GM12878 (cell line): Measurements from ENCODE around the gene NOD2. TPM values are rescaled to one million over a fixed set of nuclear protein-coding genes. Genes with fewer than 3 reads are reported as not detected.

ENCODE experiments used
- ATAC-seq: fragments of 200-7000 bp; cut with Tn5 transposase; 3 replicates; pipeline ENCODE4 v1.9.1; 2020; ENCODE audit warnings: mild to moderate bottlenecking, moderate library complexity
- BruUV-seq: library from RNA; stranded (reverse); fragments of 400-500 nt; replicated peaks from 2 replicates; lab custom pipeline; 2021; lab: Mats Ljungman, UMichigan
- CTCF ChIA-PET: fragments of 300-600 bp; sonication (Branson Sonifier 250); formaldehyde crosslinking; extraction: SDS; loops from one replicate; lab custom pipeline; 2021; ENCODE audit warnings: inconsistent platforms; lab: Yijun Ruan, JAX
- POLR2A ChIA-PET: fragments of 350-600 bp; formaldehyde crosslinking; extraction: SDS; loops from one replicate; lab custom pipeline; 2021; ENCODE audit warnings: inconsistent platforms; lab: Charles Lee
- RAD21 ChIA-PET: fragments of 300-600 bp; sonication (Branson Sonifier 250); formaldehyde crosslinking; loops from one replicate; lab custom pipeline; 2023; ENCODE audit warnings: antibody characterized with exemption; ENCODE audit not compliant: unreplicated experiment; lab: Charles Lee
- SMC1A ChIA-PET: fragments of 300-600 bp; sonication (Branson Sonifier 250); formaldehyde crosslinking; loops from one replicate; lab custom pipeline; 2023; ENCODE audit not compliant: unreplicated experiment, uncharacterized antibody; lab: Charles Lee
- DNase-seq: peaks from one replicate; pipeline ENCODE4 v3.0.0-alpha.2; 2011; ENCODE audit warnings: low read depth, low spot score
- FAIRE-seq: peaks from 3 replicates; lab custom pipeline; 2011; peaks lifted over from hg19 to GRCh38; lab: Jason Lieb, UNC
- H2AFZ ChIP-seq: 2 replicates; pipeline ENCODE4 v1.6.0; 2011; ENCODE audit warnings: low read depth, low read length, control low read depth; ENCODE audit not compliant: control insufficient read depth
- H3K27ac ChIP-seq: 2 replicates; pipeline ENCODE4 v1.5.1; 2011; ENCODE audit warnings: control low read depth; ENCODE audit not compliant: control insufficient read depth, insufficient read depth
- H3K27me3 ChIP-seq, 2 experiments: replicated peaks in 1 of 2; 2 replicates each; pipeline versions ENCODE4 v1.6.0 to v1.6.1; 2011; ENCODE audit warnings: low read length in 1 of 2; ENCODE audit not compliant: control insufficient read depth in 2 of 2, insufficient read depth in 2 of 2
- H3K36me3 ChIP-seq, 2 experiments: 2 replicates each; pipeline ENCODE4 v1.5.1; 2011; ENCODE audit warnings: low read length in 1 of 2; ENCODE audit not compliant: control insufficient read depth in 2 of 2, insufficient read depth in 2 of 2
- H3K4me1 ChIP-seq: 2 replicates; pipeline ENCODE4 v1.6.1; 2011; ENCODE audit warnings: mild to moderate bottlenecking, low read length, moderate library complexity, mixed read lengths; ENCODE audit not compliant: control insufficient read depth, insufficient read depth
- H3K4me2 ChIP-seq: 2 replicates; pipeline ENCODE4 v1.6.0; 2011; ENCODE audit warnings: control low read depth; ENCODE audit not compliant: control insufficient read depth, insufficient read depth
- H3K4me3 ChIP-seq: fragments of 200-600 bp; sonication (generic); 2 replicates; pipeline ENCODE4 v1.5.1; 2016
- H3K79me2 ChIP-seq: 2 replicates; pipeline ENCODE4 v1.6.0; 2011; ENCODE audit warnings: low read length; ENCODE audit not compliant: control insufficient read depth, insufficient read depth
- H3K9ac ChIP-seq: 2 replicates; pipeline ENCODE4 v1.8.0; 2011; ENCODE audit warnings: low read length, control low read depth, mixed read lengths; ENCODE audit not compliant: control insufficient read depth, insufficient read depth
- H3K9me3 ChIP-seq: replicated peaks from 3 replicates; pipeline ENCODE4 v1.5.1; 2011; ENCODE audit warnings: mild to moderate bottlenecking, low read length; ENCODE audit not compliant: control insufficient read depth, insufficient read depth
- H4K20me1 ChIP-seq: 2 replicates; pipeline ENCODE4 v1.6.0; 2011; ENCODE audit not compliant: control insufficient read depth, insufficient read depth
- CREB1 ChIP-seq: IDR thresholded peaks from 2 replicates; pipeline ENCODE4 v1.6.1; 2012; ENCODE audit warnings: low read depth, mild to moderate bottlenecking, inconsistent platforms
- DPF2 ChIP-seq: fragments of 450-650 bp; IDR thresholded peaks from 2 replicates; pipeline ENCODE4 v1.6.1; 2017; ENCODE audit warnings: mild to moderate bottlenecking
- FOS ChIP-seq: IDR thresholded peaks from 3 replicates; pipeline ENCODE4 v1.6.1; 2011; ENCODE audit warnings: borderline replicate concordance; ENCODE audit not compliant: insufficient read length; ENCODE audit errors: extremely low read depth
- KAT2A ChIP-seq: conservative IDR thresholded peaks from 2 replicates; pipeline ENCODE4 v1.6.1; 2011; ENCODE audit warnings: low read depth, low read length; ENCODE audit not compliant: control insufficient read depth
- KDM1A ChIP-seq: fragments of 200-600 bp; sonication (generic); IDR thresholded peaks from 2 replicates; pipeline ENCODE4 v1.6.1; 2016; ENCODE audit warnings: borderline replicate concordance
- NR2F1 ChIP-seq: fragments of 450-650 bp; conservative IDR thresholded peaks from 2 replicates; pipeline ENCODE4 v1.6.1; 2017; ENCODE audit warnings: mild to moderate bottlenecking
- RELA ChIP-seq: fragments of 450-650 bp; IDR thresholded peaks from 2 replicates; pipeline ENCODE4 v1.8.0; 2014; ENCODE audit warnings: borderline replicate concordance; ENCODE audit not compliant: partially characterized antibody
- SMAD5 ChIP-seq: IDR thresholded peaks from 2 replicates; pipeline ENCODE4 v1.6.1; 2016; ENCODE audit warnings: antibody characterized with exemption, low read depth
- SMARCA5 ChIP-seq: fragments of 450-650 bp; IDR thresholded peaks from 2 replicates; pipeline ENCODE4 v1.6.1; 2017; ENCODE audit warnings: mild to moderate bottlenecking
- SPI1 ChIP-seq: IDR thresholded peaks from 2 replicates; pipeline ENCODE4 v1.6.1; 2011; ENCODE audit warnings: low read depth, mild to moderate bottlenecking, low read length, moderate library complexity, borderline replicate concordance; ENCODE audit not compliant: insufficient read depth
- WGBS: methylation state at CpG from one replicate; pipeline ENCODE4 v1.1.6; 2016; ENCODE audit warnings: low lambda C conversion rate; ENCODE audit not compliant: insufficient replicate concordance, insufficient coverage; ENCODE audit errors: missing lambda C conversion rate; 5-methylcytosine and 5-hydroxymethylcytosine counted together
- in situ Hi-C: fragments of 300-500 bp; cut with MboI; formaldehyde crosslinking; loops from 9 replicates; pipeline ENCODE4 v1.14.3; 2018; ENCODE audit warnings: mixed read lengths
- intact Hi-C: fragments of 100-400 bp; cut with micrococcal nuclease; formaldehyde crosslinking; loops from one replicate; pipeline ENCODE4 v1.14.2; 2022; ENCODE audit not compliant: unreplicated experiment
- polyA plus RNA-seq, 11 experiments: library from polyadenylated mRNA; depleted of rRNA in 4 of 11; unstranded in 6 of 11; stranded (reverse) in 5 of 11; fragments of >200 nt; fragmentation: Nextera tagmentation in 4 of 11; fragmentation: Illumina TruSeq in 1 of 11; extraction: Ambion mirVana in 4 of 11; extraction: Trizol in 1 of 11; gene quantifications; 1 replicate in 1 of 11; 2 replicates in 10 of 11; pipeline versions ENCODE4 v1.2.1 to v1.2.3, GENCODE V29; 2011 to 2016; ENCODE audit warnings: inconsistent platforms in 2 of 11, missing spikeins in 2 of 11, low read depth in 1 of 11
- total RNA-seq, 4 experiments: library from RNA; depleted of rRNA in 3 of 4; stranded (reverse); fragments of >200 nt in 3 of 4; fragmentation: Illumina TruSeq in 1 of 4; extraction: Trizol in 1 of 4; gene quantifications; 2 replicates each; pipeline versions ENCODE4 v1.2.1 to v1.2.3, GENCODE V29; 2013 to 2021
- TF ChIP-seq, protein P1 (sequence below), 3 experiments: IDR thresholded peaks in 2 of 3; conservative IDR thresholded peaks in 1 of 3; 2 replicates each; pipeline ENCODE4 v1.5.1; 2011; ENCODE audit warnings: low read depth in 3 of 3, low read length in 3 of 3, mild to moderate bottlenecking in 3 of 3, control low read depth in 2 of 3, moderate library complexity in 2 of 3, inconsistent platforms in 1 of 3, mixed read lengths in 1 of 3; ENCODE audit not compliant: control insufficient read depth in 2 of 3, insufficient read depth in 1 of 3; ENCODE audit errors: extremely low read depth in 1 of 3
- TF ChIP-seq, protein P2 (sequence below): fragments of 450-650 bp; IDR thresholded peaks from 2 replicates; pipeline ENCODE4 v1.6.1; 2017; ENCODE audit warnings: mild to moderate bottlenecking
- TF ChIP-seq, protein P3 (sequence below): fragments of 450-650 bp; formaldehyde crosslinking; IDR thresholded peaks from 2 replicates; pipeline ENCODE4 v1.4.0; 2020; ENCODE audit warnings: mild to moderate bottlenecking, moderate library complexity
- TF ChIP-seq, protein P4 (sequence below): fragments of 450-650 bp; conservative IDR thresholded peaks from 2 replicates; pipeline ENCODE4 v1.6.1; 2017; ENCODE audit warnings: mild to moderate bottlenecking, moderate library complexity

The NOD2 gene
- total and polyA plus RNA-seq, 10 of the 15 experiments (the other 5 are each of a cell fraction or from before 2014, with no cell fraction given) = 1.0 to 18.6 (median 6.7) TPM

DNA sequence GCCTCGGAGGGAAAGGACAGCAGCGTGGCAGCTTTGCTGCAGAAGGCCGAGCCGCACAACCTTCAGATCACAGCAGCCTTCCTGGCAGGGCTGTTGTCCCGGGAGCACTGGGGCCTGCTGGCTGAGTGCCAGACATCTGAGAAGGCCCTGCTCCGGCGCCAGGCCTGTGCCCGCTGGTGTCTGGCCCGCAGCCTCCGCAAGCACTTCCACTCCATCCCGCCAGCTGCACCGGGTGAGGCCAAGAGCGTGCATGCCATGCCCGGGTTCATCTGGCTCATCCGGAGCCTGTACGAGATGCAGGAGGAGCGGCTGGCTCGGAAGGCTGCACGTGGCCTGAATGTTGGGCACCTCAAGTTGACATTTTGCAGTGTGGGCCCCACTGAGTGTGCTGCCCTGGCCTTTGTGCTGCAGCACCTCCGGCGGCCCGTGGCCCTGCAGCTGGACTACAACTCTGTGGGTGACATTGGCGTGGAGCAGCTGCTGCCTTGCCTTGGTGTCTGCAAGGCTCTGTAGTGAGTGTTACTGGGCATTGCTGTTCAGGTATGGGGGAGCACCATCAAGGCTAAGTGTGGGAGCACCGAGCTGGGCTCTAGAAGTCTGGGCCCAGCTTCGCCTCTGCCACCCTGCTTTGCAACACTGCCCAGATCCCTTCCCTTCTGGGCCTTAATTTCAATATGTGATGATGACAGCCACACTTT lies 18.6 kb downstream of the NOD2 start:
- H4K20me1 ChIP-seq = no peaks in the 10 kb centered on the region
- H3K36me3 ChIP-seq = peaks cover 0 to 19% of the 10 kb centered on the region in 2 experiments; a peak in 2 of 4 replicates
- no peak overlapping the region for H3K4me3 ChIP-seq
- H3K9ac ChIP-seq = no peak overlapping the region
- RAD21 ChIA-PET = interaction anchor here (0.6 kb wide), 1 partner anchor 1757 kb away, joined by 3 read pairs; no protein-coding TSS in a partner anchor
- BruUV-seq = no TSS peak
- no peak for DNase-seq
- in situ Hi-C loops = no loop called here
- no peak overlapping the region for H3K4me2 ChIP-seq
- no peaks in the 10 kb centered on the region; the same call in 1 of the 2 replicates for H3K79me2 ChIP-seq
- no peak for ATAC-seq
- SMC1A ChIA-PET = interaction anchor here (1.2 kb wide), 1 partner anchor 32 kb away, joined by 3 read pairs; no protein-coding TSS in a partner anchor
- POLR2A ChIA-PET = no interaction called here
- no peak overlapping the region for H3K27ac ChIP-seq
- H3K4me1 ChIP-seq = peaks cover 29% of the 10 kb centered on the region
- no peak for FAIRE-seq
- no peaks in the 10 kb centered on the region for H3K9me3 ChIP-seq
- 97% methylated on average over 25 of the region's 25 CpGs for WGBS
- intact Hi-C loops = no loop called here
- no peaks in the 10 kb centered on the region for H3K27me3 ChIP-seq
- CTCF ChIA-PET = no interaction called here
- no peak overlapping the region for H2AFZ ChIP-seq
- no peak for TF ChIP-seq SMAD5
- TF ChIP-seq SMARCA5 = no peak
- TF ChIP-seq NR2F1 = no peak
- no peak for TF ChIP-seq RELA
- no peak for TF ChIP-seq FOS
- no peak for TF ChIP-seq KDM1A
- no peak for TF ChIP-seq SPI1
- TF ChIP-seq, protein P1, sequence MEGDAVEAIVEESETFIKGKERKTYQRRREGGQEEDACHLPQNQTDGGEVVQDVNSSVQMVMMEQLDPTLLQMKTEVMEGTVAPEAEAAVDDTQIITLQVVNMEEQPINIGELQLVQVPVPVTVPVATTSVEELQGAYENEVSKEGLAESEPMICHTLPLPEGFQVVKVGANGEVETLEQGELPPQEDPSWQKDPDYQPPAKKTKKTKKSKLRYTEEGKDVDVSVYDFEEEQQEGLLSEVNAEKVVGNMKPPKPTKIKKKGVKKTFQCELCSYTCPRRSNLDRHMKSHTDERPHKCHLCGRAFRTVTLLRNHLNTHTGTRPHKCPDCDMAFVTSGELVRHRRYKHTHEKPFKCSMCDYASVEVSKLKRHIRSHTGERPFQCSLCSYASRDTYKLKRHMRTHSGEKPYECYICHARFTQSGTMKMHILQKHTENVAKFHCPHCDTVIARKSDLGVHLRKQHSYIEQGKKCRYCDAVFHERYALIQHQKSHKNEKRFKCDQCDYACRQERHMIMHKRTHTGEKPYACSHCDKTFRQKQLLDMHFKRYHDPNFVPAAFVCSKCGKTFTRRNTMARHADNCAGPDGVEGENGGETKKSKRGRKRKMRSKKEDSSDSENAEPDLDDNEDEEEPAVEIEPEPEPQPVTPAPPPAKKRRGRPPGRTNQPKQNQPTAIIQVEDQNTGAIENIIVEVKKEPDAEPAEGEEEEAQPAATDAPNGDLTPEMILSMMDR (IDR thresholded peaks at IDR 0.05 in 2 of 3, conservative IDR thresholded peaks at IDR 0.05 in 1 of 3; ENCODE audit: control insufficient read depth in 2 of 3, extremely low read depth in 1 of 3, insufficient read depth in 1 of 3, low read depth in 3 of 3, low read length in 3 of 3) = no peak
- TF ChIP-seq KAT2A = no peak
- TF ChIP-seq, protein P2, sequence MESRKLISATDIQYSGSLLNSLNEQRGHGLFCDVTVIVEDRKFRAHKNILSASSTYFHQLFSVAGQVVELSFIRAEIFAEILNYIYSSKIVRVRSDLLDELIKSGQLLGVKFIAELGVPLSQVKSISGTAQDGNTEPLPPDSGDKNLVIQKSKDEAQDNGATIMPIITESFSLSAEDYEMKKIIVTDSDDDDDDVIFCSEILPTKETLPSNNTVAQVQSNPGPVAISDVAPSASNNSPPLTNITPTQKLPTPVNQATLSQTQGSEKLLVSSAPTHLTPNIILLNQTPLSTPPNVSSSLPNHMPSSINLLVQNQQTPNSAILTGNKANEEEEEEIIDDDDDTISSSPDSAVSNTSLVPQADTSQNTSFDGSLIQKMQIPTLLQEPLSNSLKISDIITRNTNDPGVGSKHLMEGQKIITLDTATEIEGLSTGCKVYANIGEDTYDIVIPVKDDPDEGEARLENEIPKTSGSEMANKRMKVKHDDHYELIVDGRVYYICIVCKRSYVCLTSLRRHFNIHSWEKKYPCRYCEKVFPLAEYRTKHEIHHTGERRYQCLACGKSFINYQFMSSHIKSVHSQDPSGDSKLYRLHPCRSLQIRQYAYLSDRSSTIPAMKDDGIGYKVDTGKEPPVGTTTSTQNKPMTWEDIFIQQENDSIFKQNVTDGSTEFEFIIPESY = no peak
- TF ChIP-seq, protein P3, sequence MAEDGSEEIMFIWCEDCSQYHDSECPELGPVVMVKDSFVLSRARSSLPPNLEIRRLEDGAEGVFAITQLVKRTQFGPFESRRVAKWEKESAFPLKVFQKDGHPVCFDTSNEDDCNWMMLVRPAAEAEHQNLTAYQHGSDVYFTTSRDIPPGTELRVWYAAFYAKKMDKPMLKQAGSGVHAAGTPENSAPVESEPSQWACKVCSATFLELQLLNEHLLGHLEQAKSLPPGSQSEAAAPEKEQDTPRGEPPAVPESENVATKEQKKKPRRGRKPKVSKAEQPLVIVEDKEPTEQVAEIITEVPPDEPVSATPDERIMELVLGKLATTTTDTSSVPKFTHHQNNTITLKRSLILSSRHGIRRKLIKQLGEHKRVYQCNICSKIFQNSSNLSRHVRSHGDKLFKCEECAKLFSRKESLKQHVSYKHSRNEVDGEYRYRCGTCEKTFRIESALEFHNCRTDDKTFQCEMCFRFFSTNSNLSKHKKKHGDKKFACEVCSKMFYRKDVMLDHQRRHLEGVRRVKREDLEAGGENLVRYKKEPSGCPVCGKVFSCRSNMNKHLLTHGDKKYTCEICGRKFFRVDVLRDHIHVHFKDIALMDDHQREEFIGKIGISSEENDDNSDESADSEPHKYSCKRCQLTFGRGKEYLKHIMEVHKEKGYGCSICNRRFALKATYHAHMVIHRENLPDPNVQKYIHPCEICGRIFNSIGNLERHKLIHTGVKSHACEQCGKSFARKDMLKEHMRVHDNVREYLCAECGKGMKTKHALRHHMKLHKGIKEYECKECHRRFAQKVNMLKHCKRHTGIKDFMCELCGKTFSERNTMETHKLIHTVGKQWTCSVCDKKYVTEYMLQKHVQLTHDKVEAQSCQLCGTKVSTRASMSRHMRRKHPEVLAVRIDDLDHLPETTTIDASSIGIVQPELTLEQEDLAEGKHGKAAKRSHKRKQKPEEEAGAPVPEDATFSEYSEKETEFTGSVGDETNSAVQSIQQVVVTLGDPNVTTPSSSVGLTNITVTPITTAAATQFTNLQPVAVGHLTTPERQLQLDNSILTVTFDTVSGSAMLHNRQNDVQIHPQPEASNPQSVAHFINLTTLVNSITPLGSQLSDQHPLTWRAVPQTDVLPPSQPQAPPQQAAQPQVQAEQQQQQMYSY (CRISPR knock-in tag) = no peak
- no peak for TF ChIP-seq CREB1
- TF ChIP-seq, protein P4, sequence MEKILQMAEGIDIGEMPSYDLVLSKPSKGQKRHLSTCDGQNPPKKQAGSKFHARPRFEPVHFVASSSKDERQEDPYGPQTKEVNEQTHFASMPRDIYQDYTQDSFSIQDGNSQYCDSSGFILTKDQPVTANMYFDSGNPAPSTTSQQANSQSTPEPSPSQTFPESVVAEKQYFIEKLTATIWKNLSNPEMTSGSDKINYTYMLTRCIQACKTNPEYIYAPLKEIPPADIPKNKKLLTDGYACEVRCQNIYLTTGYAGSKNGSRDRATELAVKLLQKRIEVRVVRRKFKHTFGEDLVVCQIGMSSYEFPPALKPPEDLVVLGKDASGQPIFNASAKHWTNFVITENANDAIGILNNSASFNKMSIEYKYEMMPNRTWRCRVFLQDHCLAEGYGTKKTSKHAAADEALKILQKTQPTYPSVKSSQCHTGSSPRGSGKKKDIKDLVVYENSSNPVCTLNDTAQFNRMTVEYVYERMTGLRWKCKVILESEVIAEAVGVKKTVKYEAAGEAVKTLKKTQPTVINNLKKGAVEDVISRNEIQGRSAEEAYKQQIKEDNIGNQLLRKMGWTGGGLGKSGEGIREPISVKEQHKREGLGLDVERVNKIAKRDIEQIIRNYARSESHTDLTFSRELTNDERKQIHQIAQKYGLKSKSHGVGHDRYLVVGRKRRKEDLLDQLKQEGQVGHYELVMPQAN = no peak
- TF ChIP-seq DPF2 = no peak
